Vagina (tissue), 2 donors: Measurements from ENCODE around the gene AKAP11.

Experiments
- CTCF ChIP-seq, 3 experiments: fragments of 450-650 bp in 2 of 3; fragments of 200-600 bp in 1 of 3; sonication (generic) in 1 of 3; IDR thresholded peaks; one replicate each; pipeline ENCODE4 v1.5.1; 2017 to 2019; ENCODE audit warnings: antibody characterized with exemption in 3 of 3, mild to moderate bottlenecking in 2 of 3, moderate library complexity in 2 of 3
- POLR2A ChIP-seq, 2 donors: fragments of 450-650 bp; IDR thresholded peaks; one replicate each; pipeline ENCODE4 v1.6.1; 2017; ENCODE audit warnings: antibody characterized with exemption in 2 of 2, mild to moderate bottlenecking in 2 of 2, moderate library complexity in 2 of 2
- POLR2AphosphoS5 ChIP-seq, 2 donors: sonication (generic); formaldehyde crosslinking; IDR thresholded peaks; one replicate each; pipeline ENCODE4 v1.9.0; 2017; ENCODE audit warnings: antibody characterized with exemption in 2 of 2, mild to moderate bottlenecking in 2 of 2, low read depth in 1 of 2; ENCODE audit not compliant: insufficient read depth in 1 of 2

DNA sequence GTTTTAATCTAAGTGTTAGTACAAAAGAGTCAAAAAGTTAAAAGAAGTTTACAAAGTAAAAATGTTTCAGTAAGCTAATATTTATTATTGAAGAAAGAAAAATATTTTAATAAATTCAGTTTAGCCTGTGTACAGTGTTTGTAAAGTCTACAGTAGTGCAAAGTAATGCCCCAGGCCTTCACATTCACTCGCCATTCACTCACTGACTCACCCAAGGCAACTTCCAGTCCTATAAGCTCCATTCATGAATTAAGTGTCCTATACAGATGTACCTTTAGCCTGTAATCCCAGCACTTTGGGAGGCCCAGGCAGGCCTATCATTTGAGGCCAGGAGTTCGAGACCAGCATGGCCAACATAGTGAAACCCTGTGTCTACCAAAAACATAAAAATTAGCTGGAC lies 24.1 kb upstream of the AKAP11 start:
- TF ChIP-seq CTCF (IDR thresholded peaks at IDR 0.05) (no peak), POLR2A (IDR thresholded peaks at IDR 0.05) (no peak), POLR2AphosphoS5 (IDR thresholded peaks at IDR 0.05; ENCODE audit: insufficient read depth in 1 of 2, low read depth in 1 of 2) (no peak)
